A673 (cell line): ENCODE data around the gene HCAR2.

Experiments used
- EZH2 ChIP-seq: fragments of 200-600 bp; sonication (generic); IDR thresholded peaks from 2 replicates; pipeline ENCODE4 v1.6.1; 2017; ENCODE audit warnings: borderline replicate concordance, low read depth, mild to moderate bottlenecking, mixed read lengths, antibody characterized with exemption, low read length; ENCODE audit not compliant: poor library complexity, severe bottlenecking
- TF ChIP-seq, protein P1 (sequence below): fragments of 300-800, 200-600 bp; sonication (generic); conservative IDR thresholded peaks from 2 replicates; pipeline ENCODE4 v1.5.1; 2017; ENCODE audit warnings: low read depth, mild to moderate bottlenecking, antibody characterized with exemption, low read length, moderate library complexity, mixed read lengths

DNA sequence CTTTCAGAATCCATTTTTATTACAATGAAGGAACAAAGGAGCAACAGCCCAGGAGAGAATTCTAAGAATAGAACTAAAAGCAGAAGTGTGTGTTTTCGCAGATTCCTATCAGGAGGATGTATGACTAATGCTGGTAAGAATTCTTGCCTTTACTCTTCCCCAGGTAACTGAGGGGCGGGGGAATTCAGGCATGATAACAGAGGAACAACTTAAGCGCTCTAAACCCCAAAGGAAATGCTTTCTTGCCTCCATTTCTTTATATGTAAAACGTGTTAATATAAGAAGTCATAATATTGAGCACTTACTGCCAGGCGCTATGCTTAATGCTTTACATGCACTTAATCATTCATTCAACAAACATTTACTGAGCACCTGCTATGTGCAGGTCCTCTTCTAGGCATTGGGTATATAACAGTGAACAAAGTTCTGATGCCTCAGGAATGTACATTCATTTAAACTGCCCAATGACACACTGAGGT, 23.0 kb upstream of the HCAR2 start:
- no peak for TF ChIP-seq EZH2
- TF ChIP-seq, protein P1, sequence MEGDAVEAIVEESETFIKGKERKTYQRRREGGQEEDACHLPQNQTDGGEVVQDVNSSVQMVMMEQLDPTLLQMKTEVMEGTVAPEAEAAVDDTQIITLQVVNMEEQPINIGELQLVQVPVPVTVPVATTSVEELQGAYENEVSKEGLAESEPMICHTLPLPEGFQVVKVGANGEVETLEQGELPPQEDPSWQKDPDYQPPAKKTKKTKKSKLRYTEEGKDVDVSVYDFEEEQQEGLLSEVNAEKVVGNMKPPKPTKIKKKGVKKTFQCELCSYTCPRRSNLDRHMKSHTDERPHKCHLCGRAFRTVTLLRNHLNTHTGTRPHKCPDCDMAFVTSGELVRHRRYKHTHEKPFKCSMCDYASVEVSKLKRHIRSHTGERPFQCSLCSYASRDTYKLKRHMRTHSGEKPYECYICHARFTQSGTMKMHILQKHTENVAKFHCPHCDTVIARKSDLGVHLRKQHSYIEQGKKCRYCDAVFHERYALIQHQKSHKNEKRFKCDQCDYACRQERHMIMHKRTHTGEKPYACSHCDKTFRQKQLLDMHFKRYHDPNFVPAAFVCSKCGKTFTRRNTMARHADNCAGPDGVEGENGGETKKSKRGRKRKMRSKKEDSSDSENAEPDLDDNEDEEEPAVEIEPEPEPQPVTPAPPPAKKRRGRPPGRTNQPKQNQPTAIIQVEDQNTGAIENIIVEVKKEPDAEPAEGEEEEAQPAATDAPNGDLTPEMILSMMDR, result no peak
